Activated CD4-positive, alpha-beta T cell treated with anti-CD3 and anti-CD28 coated beads, Interleukin-2, amount 10 ng/mL, durations not matched to agents 7 days and 5 days (primary cell): Measurements from ENCODE around the gene CFAP410. TPM values are rescaled to one million over a fixed set of nuclear protein-coding genes. Genes with fewer than 3 reads are reported as not detected.

Source experiments
- CTCF ChIA-PET: fragments of 350-600 bp; sonication (Branson Sonifier 250); formaldehyde crosslinking; loops from one replicate; lab custom pipeline; 2021; ENCODE audit warnings: antibody characterized with exemption; lab: Charles Lee
- POLR2A ChIA-PET: fragments of 350-600 bp; sonication (Branson Sonifier 250); formaldehyde crosslinking; loops from one replicate; lab custom pipeline; 2021; ENCODE audit warnings: antibody characterized with exemption; lab: Charles Lee
- DNase-seq: peaks from one replicate; pipeline ENCODE4 v3.0.0-alpha.2; 2020
- H3K27ac Mint-ChIP-seq: one replicate; pipeline ENCODE4 v1.8.0; 2021; ENCODE audit warnings: mild to moderate bottlenecking, moderate library complexity, mixed read lengths
- H3K27me3 Mint-ChIP-seq: one replicate; pipeline ENCODE4 v1.8.0; 2021; ENCODE audit warnings: mixed read lengths
- H3K36me3 Mint-ChIP-seq: one replicate; pipeline ENCODE4 v1.8.0; 2021; ENCODE audit warnings: low read depth, mixed read lengths
- H3K4me1 Mint-ChIP-seq: one replicate; pipeline ENCODE4 v1.8.0; 2021; ENCODE audit warnings: mixed read lengths
- H3K4me3 Mint-ChIP-seq: one replicate; pipeline ENCODE4 v1.8.0; 2021; ENCODE audit warnings: mild to moderate bottlenecking, moderate library complexity, mixed read lengths
- H3K9me3 Mint-ChIP-seq: one replicate; pipeline ENCODE4 v1.8.0; 2021; ENCODE audit warnings: mixed read lengths
- total RNA-seq, 2 experiments: library from RNA; stranded (reverse); gene quantifications; one replicate each; pipeline ENCODE4 v1.2.3, GENCODE V29; 2021

Gene CFAP410
- total RNA-seq, 2 experiments from 2014 or later = 11.6 to 16.0 TPM

- peak; percentile 57 for DNase-seq
- H3K4me1 Mint-ChIP-seq = peaks cover 57% of the 10 kb centered on the region
- peaks cover 29% of the 10 kb centered on the region for H3K36me3 Mint-ChIP-seq
- peak within 1 kb of the TSS; percentile 88 for H3K27ac Mint-ChIP-seq
- ChIA-PET POLR2A (no interaction called here), CTCF (interaction anchor here (0.6 to 2.1 kb wide), 6 partner anchors 9 to 491 kb away, joined by 3 to 7 read pairs (median 5); no protein-coding TSS in a partner anchor)
- H3K27me3 Mint-ChIP-seq = peaks cover 14% of the 10 kb centered on the region
- H3K9me3 Mint-ChIP-seq = peaks cover 2% of the 10 kb centered on the region
- peak within 1 kb of the TSS; percentile 73 for H3K4me3 Mint-ChIP-seq
Observed at GRCh38 chr21:44353191-44353970, 14.2 kb upstream of the CFAP410 start, which contains the start of gene TRPM2. Gene TRPM2, plus strand, starts transcription at chr21:44353621. Its CDS starts 80 bp downstream, at chr21:44353701.

DNA sequence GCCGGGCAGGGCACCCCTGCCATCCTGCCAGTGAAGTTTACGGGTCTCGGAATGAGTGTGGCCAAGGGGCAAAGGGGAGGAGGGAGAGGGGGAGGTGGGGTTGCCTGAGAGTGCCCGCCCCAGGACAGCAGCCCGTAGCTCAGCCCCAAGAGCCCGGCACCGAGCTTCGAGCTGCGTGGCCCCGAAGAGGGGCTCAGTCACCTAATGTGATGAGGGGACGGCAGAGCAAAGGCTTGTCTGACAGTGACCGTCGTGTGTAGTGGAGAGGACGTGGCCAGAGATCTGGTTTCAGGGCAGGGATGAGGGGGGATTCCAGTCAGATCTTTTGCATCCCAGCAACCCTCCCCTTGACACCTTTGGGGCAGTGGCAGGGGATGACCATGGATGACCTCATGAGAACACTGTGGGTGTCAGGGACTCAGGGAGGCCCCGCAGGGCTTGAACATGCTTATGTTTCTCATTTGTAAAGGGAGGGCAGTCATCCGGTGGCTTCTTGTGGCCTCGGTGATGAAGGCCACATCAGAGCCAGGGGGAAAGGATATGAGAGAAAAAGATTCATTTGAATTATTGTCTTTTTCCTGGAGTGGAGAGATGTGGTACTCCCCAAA is 13.2 kb upstream of the CFAP410 start:
- Mint-ChIP-seq H3K36me3 (peaks cover 22% of the 10 kb centered on the region), H3K27ac (peak overlapping the region; percentile 77), H3K9me3 (peaks cover 2% of the 10 kb centered on the region), H3K4me1 (peaks cover 57% of the 10 kb centered on the region), H3K4me3 (peak overlapping the region; percentile 73), H3K27me3 (peaks cover 18% of the 10 kb centered on the region)
- CTCF ChIA-PET = interaction anchor here (0.9 to 2.1 kb wide), 3 partner anchors 8 to 20 kb away, joined by 3 to 6 read pairs (median 4); no protein-coding TSS in a partner anchor
- POLR2A ChIA-PET = no interaction called here
- DNase-seq = no peak

- Mint-ChIP-seq H3K36me3 (peaks cover 17% of the 10 kb centered on the region), H3K4me3 (no peak overlapping the region), H3K4me1 (peaks cover 53% of the 10 kb centered on the region), H3K27me3 (peaks cover 24% of the 10 kb centered on the region), H3K9me3 (peaks cover 2% of the 10 kb centered on the region), H3K27ac (no peak overlapping the region)
- POLR2A ChIA-PET = no interaction called here
- no peak for DNase-seq
- CTCF ChIA-PET = interaction anchor here (0.7 to 0.9 kb wide), 2 partner anchors 9 to 10 kb away, joined by 3 to 4 read pairs; no protein-coding TSS in a partner anchor
Observed at GRCh38 chr21:44351535-44352252, 12.5 kb upstream of the CFAP410 start.

DNA sequence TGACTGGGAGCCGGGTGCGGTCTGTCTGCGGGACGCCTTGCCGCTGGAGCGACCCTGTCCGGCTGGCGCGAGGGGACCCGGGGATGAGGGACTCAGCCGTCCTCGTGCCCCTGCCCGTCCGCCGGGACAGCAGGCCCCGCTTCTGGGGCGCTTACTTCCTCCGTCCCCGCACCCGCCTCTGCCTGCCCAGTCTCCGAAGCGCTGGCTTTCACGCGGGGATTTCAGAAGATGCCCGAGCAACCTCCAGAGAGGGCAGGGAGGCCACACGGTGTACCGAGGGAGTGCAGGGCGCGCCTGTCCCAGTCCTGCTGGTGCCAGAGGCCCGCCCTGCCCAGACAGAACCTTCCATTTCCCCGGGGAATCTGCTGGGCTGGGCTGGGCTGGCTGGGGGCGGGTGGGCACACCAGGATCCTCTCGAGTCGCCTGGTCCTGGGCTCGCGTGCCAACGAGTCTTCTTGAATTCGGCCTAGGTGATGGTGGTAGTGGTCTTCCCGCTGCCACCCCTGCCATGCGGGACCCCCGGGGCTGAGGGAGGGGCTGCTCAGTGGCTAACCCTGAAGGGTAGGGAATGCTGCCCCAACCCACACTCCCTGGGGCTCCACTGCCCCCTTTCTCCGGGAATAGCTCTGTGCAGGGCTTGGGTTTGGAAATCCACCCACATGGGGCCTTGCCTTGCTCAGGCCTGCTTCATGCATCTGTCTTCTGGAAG is 11.7 kb upstream of the CFAP410 start:
- H3K4me1 Mint-ChIP-seq = peaks cover 46% of the 10 kb centered on the region
- POLR2A ChIA-PET = no interaction called here
- CTCF ChIA-PET = interaction anchor here (0.7 to 0.9 kb wide), 2 partner anchors 9 kb away, joined by 3 to 4 read pairs; no protein-coding TSS in a partner anchor

GRCh38 chr21:44349847-44350772 is 10.9 kb upstream of the CFAP410 start:
- H3K4me3 Mint-ChIP-seq = no peak overlapping the region
- H3K27ac Mint-ChIP-seq = no peak overlapping the region
- CTCF ChIA-PET = no interaction called here
- DNase-seq = no peak
- H3K9me3 Mint-ChIP-seq = no peaks in the 10 kb centered on the region
- peaks cover 39% of the 10 kb centered on the region for H3K4me1 Mint-ChIP-seq
- H3K36me3 Mint-ChIP-seq = peaks cover 5% of the 10 kb centered on the region
- peaks cover 24% of the 10 kb centered on the region for H3K27me3 Mint-ChIP-seq
- POLR2A ChIA-PET = no interaction called here

More for the DNA sequence above, 11.7 kb upstream of the CFAP410 start:
- Mint-ChIP-seq H3K4me3 (no peak overlapping the region), H3K27me3 (peaks cover 24% of the 10 kb centered on the region), H3K27ac (no peak overlapping the region), H3K9me3 (peaks cover 2% of the 10 kb centered on the region), H3K36me3 (peaks cover 11% of the 10 kb centered on the region)
- no peak for DNase-seq

- H3K27ac Mint-ChIP-seq = no peak overlapping the region
Observed at GRCh38 chr21:44349416-44349846, 10.2 kb upstream of the CFAP410 start.

GRCh38 chr21:44348861-44349260 is 9.7 kb upstream of the CFAP410 start:
- CTCF ChIA-PET = no interaction called here
- no peaks in the 10 kb centered on the region for H3K9me3 Mint-ChIP-seq
- no peak overlapping the region for H3K4me3 Mint-ChIP-seq
- H3K27me3 Mint-ChIP-seq = peaks cover 24% of the 10 kb centered on the region
- DNase-seq = no peak
- no peak overlapping the region for H3K27ac Mint-ChIP-seq
- POLR2A ChIA-PET = no interaction called here
- H3K4me1 Mint-ChIP-seq = peaks cover 27% of the 10 kb centered on the region
- no peaks in the 10 kb centered on the region for H3K36me3 Mint-ChIP-seq

More at GRCh38 chr21:44349416-44349846, 10.2 kb upstream of the CFAP410 start:
- Mint-ChIP-seq H3K36me3 (peaks cover under 1% of the 10 kb centered on the region), H3K4me3 (no peak overlapping the region), H3K27me3 (peaks cover 24% of the 10 kb centered on the region), H3K4me1 (peaks cover 32% of the 10 kb centered on the region), H3K9me3 (no peaks in the 10 kb centered on the region)
- DNase-seq = no peak
- POLR2A ChIA-PET = no interaction called here
- CTCF ChIA-PET = no interaction called here

DNA sequence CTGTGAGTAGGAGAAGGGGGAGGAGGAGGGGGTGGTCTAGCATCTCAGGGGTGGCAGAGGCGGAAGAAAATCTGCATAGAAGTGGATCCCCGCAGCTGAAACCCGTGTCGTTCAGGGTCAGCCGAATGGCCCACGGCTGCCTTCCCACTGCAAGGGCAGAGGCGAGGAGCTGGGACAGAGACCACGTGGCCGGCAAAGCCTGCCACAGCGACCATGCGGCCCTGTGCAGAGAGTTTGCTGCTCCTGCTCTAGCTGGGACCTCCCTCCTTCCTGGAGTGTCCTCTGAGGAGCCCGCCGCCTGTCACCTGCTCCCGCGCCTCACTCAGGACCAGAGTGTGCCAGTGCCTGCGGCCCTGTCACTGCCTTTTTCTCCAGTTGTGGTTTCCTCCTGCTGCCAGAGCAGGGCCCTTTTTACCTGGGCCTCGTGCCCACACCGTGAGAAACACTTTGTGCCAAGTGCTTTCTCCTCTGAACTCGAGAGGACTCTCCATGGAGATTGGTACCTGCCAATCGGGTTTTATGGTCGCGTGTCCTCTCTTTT is 8.8 kb upstream of the CFAP410 start:
- ChIA-PET POLR2A (no interaction called here), CTCF (interaction anchor here (0.7 kb wide), 1 partner anchor 756 kb away, joined by 3 read pairs; no protein-coding TSS in a partner anchor)
- Mint-ChIP-seq H3K27me3 (peaks cover 24% of the 10 kb centered on the region), H3K36me3 (no peaks in the 10 kb centered on the region), H3K27ac (no peak overlapping the region), H3K9me3 (no peaks in the 10 kb centered on the region), H3K4me1 (peaks cover 18% of the 10 kb centered on the region), H3K4me3 (no peak overlapping the region)
- no peak for DNase-seq

GRCh38 chr21:44345495-44345894 is 6.3 kb upstream of the CFAP410 start:
- ChIA-PET CTCF (interaction anchor here (2.0 kb wide), 1 partner anchor 8 kb away, joined by 7 read pairs; the partner anchor contains the start of gene TRPM2), POLR2A (no interaction called here)
- Mint-ChIP-seq H3K9me3 (no peaks in the 10 kb centered on the region), H3K36me3 (no peaks in the 10 kb centered on the region), H3K4me3 (no peak overlapping the region), H3K27me3 (peaks cover 21% of the 10 kb centered on the region), H3K4me1 (peaks cover 8% of the 10 kb centered on the region), H3K27ac (no peak overlapping the region)
- no peak for DNase-seq

GRCh38 chr21:44344541-44345183 is 5.5 kb upstream of the CFAP410 start:
- peaks cover 17% of the 10 kb centered on the region for H3K4me1 Mint-ChIP-seq
- no peaks in the 10 kb centered on the region for H3K36me3 Mint-ChIP-seq
- CTCF ChIA-PET = interaction anchor here (2.0 kb wide), 1 partner anchor 9 kb away, joined by 7 read pairs; the partner anchor contains the start of gene TRPM2
- no peaks in the 10 kb centered on the region for H3K9me3 Mint-ChIP-seq
- H3K27ac Mint-ChIP-seq = no peak overlapping the region
- POLR2A ChIA-PET = no interaction called here
- no peak for DNase-seq
- no peak overlapping the region for H3K4me3 Mint-ChIP-seq
- peaks cover 21% of the 10 kb centered on the region for H3K27me3 Mint-ChIP-seq
